AG09309 (cell line): ENCODE results near the gene CD9.

Experiments
- DNase-seq: peaks from one replicate; pipeline ENCODE4 v3.0.0-alpha.2; 2010; ENCODE audit warnings: low read depth
- H3K4me3 ChIP-seq: 2 replicates; pipeline ENCODE4 v1.5.1; 2011; ENCODE audit warnings: mild to moderate bottlenecking, low read depth, low read length, moderate library complexity; ENCODE audit not compliant: control insufficient read depth
- TF ChIP-seq, protein P1 (sequence below): IDR thresholded peaks from 2 replicates; pipeline ENCODE4 v1.5.1; 2011; ENCODE audit warnings: mild to moderate bottlenecking, low read depth, low read length, inconsistent platforms; ENCODE audit not compliant: insufficient read depth, control insufficient read depth; ENCODE audit errors: missing control alignments

CD9 gene

GRCh38 chr12:6198051-6198450, 2.1 kb upstream of the CD9 start:
- H3K4me3 ChIP-seq: no peak overlapping the region
- DNase-seq: no peak

GRCh38 chr12:6198556-6198955, 1.6 kb upstream of the CD9 start:
- no peak overlapping the region for H3K4me3 ChIP-seq
- DNase-seq: no peak
- TF ChIP-seq, protein P1, sequence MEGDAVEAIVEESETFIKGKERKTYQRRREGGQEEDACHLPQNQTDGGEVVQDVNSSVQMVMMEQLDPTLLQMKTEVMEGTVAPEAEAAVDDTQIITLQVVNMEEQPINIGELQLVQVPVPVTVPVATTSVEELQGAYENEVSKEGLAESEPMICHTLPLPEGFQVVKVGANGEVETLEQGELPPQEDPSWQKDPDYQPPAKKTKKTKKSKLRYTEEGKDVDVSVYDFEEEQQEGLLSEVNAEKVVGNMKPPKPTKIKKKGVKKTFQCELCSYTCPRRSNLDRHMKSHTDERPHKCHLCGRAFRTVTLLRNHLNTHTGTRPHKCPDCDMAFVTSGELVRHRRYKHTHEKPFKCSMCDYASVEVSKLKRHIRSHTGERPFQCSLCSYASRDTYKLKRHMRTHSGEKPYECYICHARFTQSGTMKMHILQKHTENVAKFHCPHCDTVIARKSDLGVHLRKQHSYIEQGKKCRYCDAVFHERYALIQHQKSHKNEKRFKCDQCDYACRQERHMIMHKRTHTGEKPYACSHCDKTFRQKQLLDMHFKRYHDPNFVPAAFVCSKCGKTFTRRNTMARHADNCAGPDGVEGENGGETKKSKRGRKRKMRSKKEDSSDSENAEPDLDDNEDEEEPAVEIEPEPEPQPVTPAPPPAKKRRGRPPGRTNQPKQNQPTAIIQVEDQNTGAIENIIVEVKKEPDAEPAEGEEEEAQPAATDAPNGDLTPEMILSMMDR: no peak

More at GRCh38 chr12:6198051-6198450, 2.1 kb upstream of the CD9 start:
- TF ChIP-seq, protein P1: no peak

DNA sequence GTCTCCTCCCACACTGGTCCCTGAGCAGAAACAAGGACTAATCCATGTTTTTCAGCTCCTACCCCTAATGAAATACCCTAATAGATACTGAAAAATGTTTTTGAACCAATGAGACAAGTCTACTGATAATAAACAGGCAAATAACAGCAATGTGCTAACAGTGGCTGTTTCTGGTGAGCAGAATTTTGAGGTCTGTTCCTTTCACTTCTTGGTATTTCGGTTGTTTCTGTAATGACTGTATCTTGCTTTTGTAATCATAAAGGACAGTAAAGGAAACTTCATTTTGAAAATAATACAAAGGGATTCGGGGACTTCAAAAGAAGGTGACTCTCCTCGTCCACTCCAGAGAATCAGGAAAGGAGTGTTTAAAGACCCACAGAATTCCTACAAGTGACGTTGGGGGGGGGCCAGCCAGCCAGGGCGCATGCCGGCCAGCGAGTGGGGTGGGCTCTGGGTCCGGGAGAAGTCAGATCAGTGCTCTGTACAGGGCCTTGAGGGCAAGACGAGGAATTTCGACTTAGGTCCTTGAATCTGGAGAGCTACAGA, 1.1 kb upstream of the CD9 start:
- TF ChIP-seq, protein P1: no peak
- DNase-seq: no peak
- H3K4me3 ChIP-seq: no peak overlapping the region

DNA sequence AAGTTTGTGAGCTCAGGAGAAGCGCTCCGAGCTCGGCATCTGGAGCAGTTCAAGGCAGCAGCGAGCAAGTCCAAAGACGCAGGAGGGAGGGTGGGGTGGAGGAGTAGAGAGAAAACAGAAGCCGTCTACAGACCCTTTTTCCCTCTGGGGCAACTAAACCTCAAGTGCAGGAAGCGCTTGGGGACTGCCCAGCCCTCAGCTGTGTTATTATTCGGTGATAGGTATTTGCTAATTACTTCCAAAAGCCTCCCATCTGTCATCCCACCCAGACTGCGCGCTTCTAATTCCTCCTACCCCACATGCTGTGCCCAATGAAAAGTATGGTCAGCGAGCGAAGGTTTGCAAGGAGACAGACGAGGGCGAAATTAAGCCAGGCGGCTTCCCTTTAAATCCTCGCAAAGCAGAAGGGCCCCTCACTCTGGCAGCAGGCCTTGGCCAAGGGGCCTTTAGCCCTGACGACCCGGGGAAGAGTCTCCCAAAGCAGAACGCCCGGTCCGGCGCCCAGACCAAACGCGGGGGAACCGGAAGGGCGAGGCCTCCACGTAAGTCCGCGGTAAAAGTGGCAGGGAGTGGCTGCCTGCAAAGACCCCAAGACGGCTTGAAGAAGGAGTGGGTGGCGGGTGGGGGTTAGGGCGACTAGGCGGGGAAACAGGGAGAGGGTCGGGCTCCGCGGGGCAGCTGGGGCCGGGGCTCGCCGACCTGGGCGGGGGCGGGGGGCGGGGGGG, 507 bp upstream of the CD9 start:
- H3K4me3 ChIP-seq: peak overlapping the region; percentile 49
- TF ChIP-seq, protein P1: no peak
- DNase-seq: no peak

- no peak for DNase-seq
- peak overlapping the region; percentile 49 for H3K4me3 ChIP-seq
- TF ChIP-seq, protein P1: no peak
Measured at GRCh38 chr12:6201213-6201608, 1.0 kb downstream of the CD9 start.

DNA sequence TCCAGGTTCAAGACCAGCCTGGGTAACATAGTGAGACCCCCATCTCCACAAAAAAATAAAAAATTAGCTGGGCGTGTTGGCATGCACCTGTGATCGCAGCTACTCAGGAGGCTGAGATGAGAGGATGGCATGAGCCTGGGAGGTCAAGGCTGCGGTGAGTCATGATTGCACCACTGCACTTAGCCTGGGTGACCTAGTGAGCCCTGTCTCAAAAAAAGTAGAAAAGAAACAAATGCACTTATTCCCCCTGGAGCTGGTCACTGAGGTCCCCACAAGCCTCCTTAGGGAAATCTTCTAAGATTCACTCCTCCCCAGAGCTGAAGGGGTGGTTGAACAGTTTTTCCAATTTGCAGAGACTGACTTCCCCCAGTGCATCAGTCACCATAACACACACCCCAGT, 1.6 kb downstream of the CD9 start:
- TF ChIP-seq, protein P1: no peak
- no peak for DNase-seq
- H3K4me3 ChIP-seq: no peak overlapping the region
